ENCODE measurements around the gene MSLN. TPM values are rescaled to one million over a fixed set of nuclear protein-coding genes. Genes with fewer than 3 reads are reported as not detected.

The MSLN gene
- total and polyA plus RNA-seq, 2 experiments from 2014 or later: 0.10 TPM; not detected in 1

- TF ChIP-seq ZNF331 (CRISPR knock-in tag; IDR thresholded peaks at IDR 0.05; ENCODE audit: low read depth): no peak
- TF ChIP-seq NANOG (IDR thresholded peaks at IDR 0.05; ENCODE audit: borderline replicate concordance): no peak
- TF ChIP-seq, protein P1, sequence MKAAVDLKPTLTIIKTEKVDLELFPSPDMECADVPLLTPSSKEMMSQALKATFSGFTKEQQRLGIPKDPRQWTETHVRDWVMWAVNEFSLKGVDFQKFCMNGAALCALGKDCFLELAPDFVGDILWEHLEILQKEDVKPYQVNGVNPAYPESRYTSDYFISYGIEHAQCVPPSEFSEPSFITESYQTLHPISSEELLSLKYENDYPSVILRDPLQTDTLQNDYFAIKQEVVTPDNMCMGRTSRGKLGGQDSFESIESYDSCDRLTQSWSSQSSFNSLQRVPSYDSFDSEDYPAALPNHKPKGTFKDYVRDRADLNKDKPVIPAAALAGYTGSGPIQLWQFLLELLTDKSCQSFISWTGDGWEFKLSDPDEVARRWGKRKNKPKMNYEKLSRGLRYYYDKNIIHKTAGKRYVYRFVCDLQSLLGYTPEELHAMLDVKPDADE (IDR thresholded peaks at IDR 0.05): no peak
- TF ChIP-seq ZNF462 (CRISPR knock-in tag; IDR thresholded peaks at IDR 0.05): no peak
- TF ChIP-seq STAT1 (IDR thresholded peaks at IDR 0.05; ENCODE audit: unreplicated experiment): no peak
- TF ChIP-seq EZH2 (IDR thresholded peaks at IDR 0.05; ENCODE audit: low read depth, unreplicated experiment): no peak
- TF ChIP-seq CREB1 (CRISPR knock-in tag; IDR thresholded peaks at IDR 0.05; ENCODE audit: low read depth): no peak
- no peak for TF ChIP-seq POLR2AphosphoS5 (IDR thresholded peaks at IDR 0.05; ENCODE audit: low read depth)
- no peak for TF ChIP-seq REST (IDR thresholded peaks at IDR 0.05; ENCODE audit: unreplicated experiment)
- TF ChIP-seq, protein P2, sequence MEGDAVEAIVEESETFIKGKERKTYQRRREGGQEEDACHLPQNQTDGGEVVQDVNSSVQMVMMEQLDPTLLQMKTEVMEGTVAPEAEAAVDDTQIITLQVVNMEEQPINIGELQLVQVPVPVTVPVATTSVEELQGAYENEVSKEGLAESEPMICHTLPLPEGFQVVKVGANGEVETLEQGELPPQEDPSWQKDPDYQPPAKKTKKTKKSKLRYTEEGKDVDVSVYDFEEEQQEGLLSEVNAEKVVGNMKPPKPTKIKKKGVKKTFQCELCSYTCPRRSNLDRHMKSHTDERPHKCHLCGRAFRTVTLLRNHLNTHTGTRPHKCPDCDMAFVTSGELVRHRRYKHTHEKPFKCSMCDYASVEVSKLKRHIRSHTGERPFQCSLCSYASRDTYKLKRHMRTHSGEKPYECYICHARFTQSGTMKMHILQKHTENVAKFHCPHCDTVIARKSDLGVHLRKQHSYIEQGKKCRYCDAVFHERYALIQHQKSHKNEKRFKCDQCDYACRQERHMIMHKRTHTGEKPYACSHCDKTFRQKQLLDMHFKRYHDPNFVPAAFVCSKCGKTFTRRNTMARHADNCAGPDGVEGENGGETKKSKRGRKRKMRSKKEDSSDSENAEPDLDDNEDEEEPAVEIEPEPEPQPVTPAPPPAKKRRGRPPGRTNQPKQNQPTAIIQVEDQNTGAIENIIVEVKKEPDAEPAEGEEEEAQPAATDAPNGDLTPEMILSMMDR (conservative IDR thresholded peaks at IDR 0.05; ENCODE audit: low read depth in 2 of 2): no peak
- no peak for TF ChIP-seq JUNB (IDR thresholded peaks at IDR 0.05; ENCODE audit: unreplicated experiment)
- TF ChIP-seq ZNF114 (CRISPR knock-in tag; IDR thresholded peaks at IDR 0.05): no peak
- no peak for TF ChIP-seq EZH2phosphoT487 (IDR thresholded peaks at IDR 0.05; ENCODE audit: unreplicated experiment)
- H3K4me1 Mint-ChIP-seq: no peaks in the 10 kb centered on the region
- no peak overlapping the region for H2AFZ ChIP-seq
- no peak overlapping the region for H3K4me2 ChIP-seq
- H3K4me3 Mint-ChIP-seq: no peak overlapping the region; the same call in 2 of the 3 replicates
- H3K27ac Mint-ChIP-seq: no peak overlapping the region
- peaks cover 3% of the 10 kb centered on the region; the same call in 1 of the 2 replicates for H3F3A ChIP-seq (replicated peaks; ENCODE audit: low read depth)
- ATAC-seq (no peak), DNase-seq (ENCODE audit: low spot score) (no peak)
- no peaks in the 10 kb centered on the region for H3K9me2 ChIP-seq (ENCODE audit: insufficient read depth)
- no peaks in the 10 kb centered on the region for H3K9me3 Mint-ChIP-seq
- no peak overlapping the region for H3K27ac ChIP-seq (ENCODE audit: low read depth)
- no peaks in the 10 kb centered on the region for H3K4me1 ChIP-seq (ENCODE audit: insufficient read depth)
- no peaks in the 10 kb centered on the region for H3K27me3 ChIP-seq (ENCODE audit: insufficient read depth)
- no peaks in the 10 kb centered on the region for H3K36me3 ChIP-seq (ENCODE audit: insufficient read depth)
- no peaks in the 10 kb centered on the region for H3K36me3 Mint-ChIP-seq (ENCODE audit: low read depth)
- H4K20me1 ChIP-seq (replicated peaks; ENCODE audit: insufficient read depth): no peaks in the 10 kb centered on the region
- peaks cover 13% of the 10 kb centered on the region for H3K27me3 Mint-ChIP-seq (ENCODE audit: insufficient read depth, low read depth, poor library complexity)
- no peaks in the 10 kb centered on the region for H3K79me2 ChIP-seq (replicated peaks; ENCODE audit: insufficient read depth)
- H3K4me3 ChIP-seq: no peak overlapping the region
Observed at GRCh38 chr16:780296-780695, 19.8 kb downstream of the MSLN start.
